ENCODE measurements around the gene PRPF6.

DNA sequence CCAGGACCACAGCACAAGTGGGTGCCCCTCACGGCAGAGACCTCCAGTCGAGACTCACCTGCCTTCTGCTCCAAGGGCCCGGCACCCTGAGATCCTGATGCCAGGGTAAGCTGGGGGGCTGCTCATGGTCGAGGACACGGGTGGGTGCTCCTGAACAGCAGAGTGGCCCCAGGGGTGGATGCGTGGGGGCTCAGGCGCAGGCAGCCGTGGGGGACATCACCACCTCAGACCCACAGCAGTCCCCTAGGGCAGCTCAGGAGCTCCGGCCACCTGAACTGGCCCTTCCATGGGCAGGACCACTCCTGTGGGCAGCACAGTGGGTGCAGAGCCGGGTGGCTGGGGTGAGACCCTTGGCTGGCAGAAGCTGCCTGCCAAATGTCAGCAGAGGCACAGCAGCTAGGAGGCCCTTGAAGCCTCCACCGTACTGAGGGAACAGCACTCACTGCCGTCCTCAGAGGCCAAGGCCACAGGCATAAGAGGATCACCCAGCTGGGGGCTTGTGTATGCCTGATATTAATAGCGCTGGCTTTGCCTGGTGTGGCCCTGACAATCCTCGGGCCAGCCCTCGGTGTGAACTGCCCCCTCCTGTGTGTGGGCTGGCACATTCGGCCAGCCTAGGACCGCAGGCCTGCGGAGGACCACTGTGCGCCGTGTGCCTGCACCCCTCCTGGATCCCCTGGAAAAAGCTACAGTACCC lies 30.1 kb upstream of the PRPF6 start:
- TF ChIP-seq, protein P1, sequence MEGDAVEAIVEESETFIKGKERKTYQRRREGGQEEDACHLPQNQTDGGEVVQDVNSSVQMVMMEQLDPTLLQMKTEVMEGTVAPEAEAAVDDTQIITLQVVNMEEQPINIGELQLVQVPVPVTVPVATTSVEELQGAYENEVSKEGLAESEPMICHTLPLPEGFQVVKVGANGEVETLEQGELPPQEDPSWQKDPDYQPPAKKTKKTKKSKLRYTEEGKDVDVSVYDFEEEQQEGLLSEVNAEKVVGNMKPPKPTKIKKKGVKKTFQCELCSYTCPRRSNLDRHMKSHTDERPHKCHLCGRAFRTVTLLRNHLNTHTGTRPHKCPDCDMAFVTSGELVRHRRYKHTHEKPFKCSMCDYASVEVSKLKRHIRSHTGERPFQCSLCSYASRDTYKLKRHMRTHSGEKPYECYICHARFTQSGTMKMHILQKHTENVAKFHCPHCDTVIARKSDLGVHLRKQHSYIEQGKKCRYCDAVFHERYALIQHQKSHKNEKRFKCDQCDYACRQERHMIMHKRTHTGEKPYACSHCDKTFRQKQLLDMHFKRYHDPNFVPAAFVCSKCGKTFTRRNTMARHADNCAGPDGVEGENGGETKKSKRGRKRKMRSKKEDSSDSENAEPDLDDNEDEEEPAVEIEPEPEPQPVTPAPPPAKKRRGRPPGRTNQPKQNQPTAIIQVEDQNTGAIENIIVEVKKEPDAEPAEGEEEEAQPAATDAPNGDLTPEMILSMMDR (IDR thresholded peaks at IDR 0.05) = no peak
- TF ChIP-seq ZFX (IDR thresholded peaks at IDR 0.05; ENCODE audit: borderline replicate concordance) = no peak

Data from 22Rv1 (cell line).